H1 (cell line): ENCODE results near the gene RAD51B. TPM values are rescaled to one million over a fixed set of nuclear protein-coding genes. Genes with fewer than 3 reads are reported as not detected.

ENCODE experiments used
- CTCF ChIA-PET: fragments of 300-600 bp; sonication (Branson Sonifier 250); formaldehyde crosslinking; loops from one replicate; lab custom pipeline; 2021; ENCODE audit not compliant: partially characterized antibody; lab: Charles Lee
- POLR2A ChIA-PET: fragments of 300-600 bp; sonication (Branson Sonifier 250); formaldehyde crosslinking; loops from one replicate; lab custom pipeline; 2021; ENCODE audit warnings: inconsistent platforms; ENCODE audit not compliant: partially characterized antibody; lab: Charles Lee
- DNase-seq, 2 experiments: peaks; one replicate each; pipeline versions ENCODE4 v3.0.0 to v3.0.0-alpha.2; 2010 to 2022; ENCODE audit warnings: low spot score in 2 of 2, low read depth in 1 of 2, mixed read lengths in 1 of 2
- FAIRE-seq: peaks from 2 replicates; lab custom pipeline; 2011; peaks lifted over from hg19 to GRCh38; lab: Jason Lieb, UNC
- H2AFZ ChIP-seq: 2 replicates; pipeline ENCODE4 v1.8.1; 2012; ENCODE audit warnings: low read length, inconsistent platforms
- H2AK5ac ChIP-seq: 2 replicates; pipeline ENCODE4 v1.6.1; 2013; ENCODE audit warnings: low read depth, low read length
- H2BK120ac ChIP-seq: replicated peaks from 2 replicates; pipeline ENCODE3; 2013; ENCODE audit warnings: low read depth, low read length, inconsistent platforms
- H2BK12ac ChIP-seq: 2 replicates; pipeline ENCODE4 v1.6.1; 2013; ENCODE audit warnings: low read depth, low read length
- H2BK15ac ChIP-seq: 2 replicates; pipeline ENCODE4 v1.6.1; 2013; ENCODE audit warnings: low read length
- H2BK20ac ChIP-seq: 2 replicates; pipeline ENCODE4 v1.6.1; 2013; ENCODE audit warnings: low read length
- H2BK5ac ChIP-seq: 2 replicates; pipeline ENCODE4 v1.6.1; 2013; ENCODE audit warnings: low read depth, low read length
- H3K14ac ChIP-seq: 2 replicates; pipeline ENCODE4 v1.6.1; 2013; ENCODE audit warnings: inconsistent platforms; ENCODE audit not compliant: insufficient read length
- H3K18ac ChIP-seq: 2 replicates; pipeline ENCODE4 v1.6.1; 2013; ENCODE audit warnings: low read length; ENCODE audit errors: extremely low read depth
- H3K23ac ChIP-seq: 2 replicates; pipeline ENCODE4 v1.6.1; 2013; ENCODE audit warnings: inconsistent platforms; ENCODE audit not compliant: insufficient read length
- H3K23me2 ChIP-seq: 2 replicates; pipeline ENCODE4 v1.6.1; 2013; ENCODE audit warnings: low read depth, low read length
- H3K27ac ChIP-seq: 2 replicates; pipeline ENCODE4 v1.6.1; 2011; ENCODE audit warnings: low read depth, low read length, inconsistent platforms
- H3K27me3 ChIP-seq, 4 experiments: replicated peaks in 1 of 4; 1 replicate in 1 of 4; 2 replicates in 3 of 4; pipeline versions ENCODE4 v1.6.1 to v1.8.1; 2011 to 2013; ENCODE audit warnings: low read length in 3 of 4, mild to moderate bottlenecking in 3 of 4, inconsistent platforms in 2 of 4, mixed read lengths in 2 of 4, moderate library complexity in 1 of 4; ENCODE audit not compliant: control insufficient read depth in 3 of 4, insufficient read depth in 3 of 4; ENCODE audit errors: extremely low read depth in 1 of 4
- H3K36me3 ChIP-seq, 4 experiments: 2 replicates each; pipeline versions ENCODE4 v1.6.1 to v1.8.1; 2011 to 2013; ENCODE audit warnings: mild to moderate bottlenecking in 4 of 4, low read length in 3 of 4, moderate library complexity in 2 of 4, control low read depth in 1 of 4, inconsistent platforms in 1 of 4; ENCODE audit not compliant: insufficient read depth in 4 of 4, control insufficient read depth in 2 of 4
- H3K4ac ChIP-seq: replicated peaks from 2 replicates; pipeline ENCODE3; 2013; ENCODE audit warnings: low read length, low read depth, mixed read lengths, inconsistent platforms; ENCODE audit not compliant: insufficient read length
- H3K4me1 ChIP-seq, 4 experiments: replicated peaks in 1 of 4; 1 replicate in 1 of 4; 2 replicates in 3 of 4; pipeline versions ENCODE4 v1.6.1 to v1.8.1; 2011 to 2013; ENCODE audit warnings: low read length in 3 of 4, inconsistent platforms in 2 of 4, mixed read lengths in 1 of 4; ENCODE audit not compliant: insufficient read depth in 4 of 4, control insufficient read depth in 3 of 4
- H3K4me2 ChIP-seq, 2 experiments: 2 replicates each; pipeline versions ENCODE4 v1.6.1 to v1.8.1; 2011 to 2013; ENCODE audit warnings: low read depth in 2 of 2, low read length in 2 of 2, control low read depth in 1 of 2, inconsistent platforms in 1 of 2, mild to moderate bottlenecking in 1 of 2; ENCODE audit not compliant: insufficient read depth in 1 of 2
- H3K4me3 ChIP-seq, 4 experiments: fragments of 200-600, 300-600 bp in 1 of 4; sonication (generic), shearing (Covaris generic), sonication (Bioruptor Twin) in 1 of 4; 2 replicates each; pipeline versions ENCODE4 v1.5.1 to v1.8.1; 2011 to 2016; ENCODE audit warnings: low read length in 4 of 4, low read depth in 3 of 4, control low read depth in 2 of 4, inconsistent platforms in 2 of 4, mild to moderate bottlenecking in 2 of 4, mixed read lengths in 1 of 4, moderate library complexity in 1 of 4; ENCODE audit not compliant: insufficient read depth in 2 of 4; ENCODE audit errors: extremely low read depth in 1 of 4
- H3K56ac ChIP-seq: replicated peaks from 2 replicates; pipeline ENCODE3; 2013; ENCODE audit warnings: low read depth, mild to moderate bottlenecking, mixed read lengths, low read length, inconsistent platforms; ENCODE audit not compliant: insufficient read length
- H3K79me1 ChIP-seq: 2 replicates; pipeline ENCODE4 v1.6.1; 2013; ENCODE audit warnings: low read depth, low read length, control low read depth
- H3K79me2 ChIP-seq, 2 experiments: 2 replicates each; pipeline versions ENCODE4 v1.6.1 to v1.8.1; 2012 to 2013; ENCODE audit warnings: low read length in 2 of 2, mild to moderate bottlenecking in 2 of 2, inconsistent platforms in 1 of 2; ENCODE audit not compliant: insufficient read depth in 2 of 2, control insufficient read depth in 1 of 2
- H3K9ac ChIP-seq, 4 experiments: replicated peaks in 1 of 4; 1 replicate in 1 of 4; 2 replicates in 3 of 4; pipeline versions ENCODE4 v1.6.1 to v1.8.1; 2011 to 2013; ENCODE audit warnings: low read depth in 3 of 4, low read length in 3 of 4, control low read depth in 2 of 4, mild to moderate bottlenecking in 2 of 4, moderate library complexity in 2 of 4, inconsistent platforms in 1 of 4; ENCODE audit errors: extremely low read depth in 1 of 4
- H3K9me3 ChIP-seq, 2 experiments: 2 replicates each; pipeline versions ENCODE4 v1.6.1 to v1.8.1; 2012 to 2013; ENCODE audit warnings: mild to moderate bottlenecking in 2 of 2, moderate library complexity in 2 of 2, control low read depth in 1 of 2, inconsistent platforms in 1 of 2, low read depth in 1 of 2, low read length in 1 of 2, mixed read lengths in 1 of 2; ENCODE audit not compliant: insufficient read depth in 2 of 2
- H4K20me1 ChIP-seq, 2 experiments: replicated peaks in 1 of 2; 2 replicates each; pipeline versions ENCODE3 to v1.8.1; 2011 to 2013; ENCODE audit warnings: inconsistent platforms in 2 of 2, low read length in 2 of 2, mild to moderate bottlenecking in 1 of 2; ENCODE audit not compliant: insufficient read depth in 2 of 2, control insufficient read depth in 1 of 2
- H4K5ac ChIP-seq: 2 replicates; pipeline ENCODE4 v1.6.1; 2013; ENCODE audit warnings: low read length, low read depth, mixed read lengths, inconsistent platforms; ENCODE audit not compliant: insufficient read length
- H4K8ac ChIP-seq: 2 replicates; pipeline ENCODE4 v1.8.0; 2013; ENCODE audit warnings: mild to moderate bottlenecking, moderate library complexity, low read length, inconsistent platforms; ENCODE audit not compliant: insufficient read depth; ENCODE audit errors: extremely low read depth
- H4K91ac ChIP-seq: replicated peaks from 2 replicates; pipeline ENCODE3; 2013; ENCODE audit warnings: low read length, mixed read lengths, inconsistent platforms; ENCODE audit not compliant: insufficient read length
- CEBPB ChIP-seq: IDR thresholded peaks from 2 replicates; pipeline ENCODE4 v1.6.1; 2012; ENCODE audit warnings: low read depth, low read length
- CHD2 ChIP-seq: IDR thresholded peaks from 2 replicates; pipeline ENCODE4 v1.6.1; 2012; ENCODE audit warnings: low read length, improper control_type of control experiment
- HDAC6 ChIP-seq: IDR thresholded peaks from one replicate; pipeline ENCODE4 v1.7.1; 2012; ENCODE audit warnings: low read depth, mild to moderate bottlenecking, inconsistent platforms, low read length, moderate library complexity
- KDM1A ChIP-seq: fragments of 200-600, 300-600 bp; sonication (generic); IDR thresholded peaks from 2 replicates; pipeline ENCODE4 v1.7.1; 2016; ENCODE audit warnings: mild to moderate bottlenecking, low read length, borderline replicate concordance
- POLR2A ChIP-seq, 2 experiments: IDR thresholded peaks; 1 replicate in 1 of 2; 2 replicates in 1 of 2; pipeline ENCODE4 v1.6.1; 2011; ENCODE audit warnings: low read depth in 2 of 2, low read length in 2 of 2, mild to moderate bottlenecking in 2 of 2; ENCODE audit errors: control extremely low read depth in 1 of 2
- POLR2AphosphoS5 ChIP-seq: IDR thresholded peaks from 2 replicates; pipeline ENCODE4 v1.6.1; 2011; ENCODE audit warnings: low read depth, low read length
- RXRA ChIP-seq: IDR thresholded peaks from 2 replicates; pipeline ENCODE4 v1.6.1; 2011; ENCODE audit warnings: low read depth, mild to moderate bottlenecking, low read length, moderate library complexity; ENCODE audit not compliant: insufficient read depth
- WGBS, 2 experiments: shearing (Covaris generic) in 1 of 2; methylation state at CpG; one replicate each; pipeline versions ENCODE4 v1.1.6 to v1.1.7; 2013 to 2015; ENCODE audit warnings: low lambda C conversion rate in 2 of 2, mixed read lengths in 2 of 2, inconsistent platforms in 1 of 2, low coverage in 1 of 2, missing lambda C conversion rate in 1 of 2; ENCODE audit not compliant: insufficient replicate concordance in 2 of 2, insufficient coverage in 1 of 2, insufficient read length in 1 of 2; ENCODE audit errors: extremely low coverage in 1 of 2, missing lambda C conversion rate in 1 of 2; 5-methylcytosine and 5-hydroxymethylcytosine counted together
- polyA plus RNA-seq, 7 experiments: library from polyadenylated mRNA; depleted of rRNA in 3 of 7; stranded (reverse) in 5 of 7; unstranded in 2 of 7; fragments of >200 nt in 5 of 7; fragments of 200-250 nt in 2 of 7; gene quantifications; 1 replicate in 5 of 7; 2 replicates in 1 of 7; 4 replicates in 1 of 7; pipeline versions ENCODE4 v1.2.1 to v1.2.3, GENCODE V29; 2011 to 2013; ENCODE audit warnings: missing spikeins in 2 of 7, mixed read lengths in 2 of 7
- total RNA-seq: library from RNA; stranded (reverse); fragmentation: NEBNext Ultra II Directional; extraction: Animal tissue kit (Norgen Biotek cat#: 25700); gene quantifications from 2 replicates; pipeline ENCODE4 v1.2.1, GENCODE V29; 2021

The RAD51B gene
- total and polyA plus RNA-seq, 2 of the 8 experiments (the other 6 are each of a cell fraction or from before 2014, with no cell fraction given) = 3.9 to 14.9 TPM

GRCh38 chr14:67831113-67831512 lies 11.5 kb downstream of the RAD51B start:
- Histone ChIP-seq H3K9ac (no peak overlapping the region), H3K4me1 (no peaks in the 10 kb centered on the region), H3K27ac (no peak overlapping the region), H2BK20ac (no peak overlapping the region), H2BK15ac (no peak overlapping the region), H3K9me3 (no peaks in the 10 kb centered on the region), H2BK12ac (no peak overlapping the region), H3K18ac (no peak overlapping the region), H4K5ac (no peak overlapping the region), H3K23ac (no peak overlapping the region), H3K4me2 (no peak overlapping the region), H3K56ac (no peak overlapping the region), H3K4ac (no peak overlapping the region), H2AFZ (no peak overlapping the region), H2AK5ac (no peak overlapping the region), H4K8ac (no peak overlapping the region), H3K23me2 (no peaks in the 10 kb centered on the region), H3K4me3 (no peak overlapping the region), H3K79me2 (no peaks in the 10 kb centered on the region), H2BK5ac (no peak overlapping the region), H4K20me1 (no peaks in the 10 kb centered on the region), H2BK120ac (no peak overlapping the region), H4K91ac (no peak overlapping the region), H3K14ac (no peak overlapping the region), H3K27me3 (no peaks in the 10 kb centered on the region), H3K36me3 (peaks cover 0 to 14% (median 2%) of the 10 kb centered on the region in 4 experiments; a peak in 3 of 8 replicates), H3K79me1 (no peaks in the 10 kb centered on the region)
- FAIRE-seq = no peak
- DNase-seq = no peak
- CTCF ChIA-PET = interaction anchor here (0.7 kb wide), 1 partner anchor 503 kb away, joined by 3 read pairs; no protein-coding TSS in a partner anchor
- 91% methylated on average over 8 of the region's 8 CpGs; no CpG with 5 or more reads in 1 of the 2 experiments for WGBS, 2 experiments
- POLR2A ChIA-PET = interaction anchor here (1.2 kb wide), 1 partner anchor 15 kb away, joined by 3 read pairs; the partner anchor contains the start of gene ZFYVE26
- TF ChIP-seq RXRA (no peak), POLR2A (IDR thresholded peaks at IDR 0.05; ENCODE audit: control extremely low read depth in 1 of 2, low read depth in 2 of 2, low read length in 2 of 2) (no peak), KDM1A (no peak), POLR2AphosphoS5 (no peak), CHD2 (no peak), HDAC6 (no peak), CEBPB (no peak)
